Karpas-422 (cell line): ENCODE measurements around the gene DCHS1. TPM values are rescaled to one million over a fixed set of nuclear protein-coding genes. Genes with fewer than 3 reads are reported as not detected.

Experiments used
- DNase-seq: peaks from one replicate; pipeline ENCODE4 v3.0.0-alpha.2; 2015
- H2AFZ ChIP-seq: fragments of 200-600 bp; sonication (generic); 2 replicates; pipeline ENCODE4 v1.6.1; 2014; ENCODE audit warnings: antibody characterized with exemption, low read length, mixed read lengths
- H3K27ac ChIP-seq: fragments of 200-600 bp; sonication (generic); 2 replicates; pipeline ENCODE4 v1.5.1; 2014; ENCODE audit warnings: mild to moderate bottlenecking, low read length, moderate library complexity
- H3K27me3 ChIP-seq: fragments of 200-600 bp; sonication (generic); 2 replicates; pipeline ENCODE4 v1.6.1; 2014; ENCODE audit warnings: low read length, mixed read lengths
- H3K36me3 ChIP-seq: fragments of 200-600 bp; sonication (generic); 2 replicates; pipeline ENCODE4 v1.6.1; 2014; ENCODE audit warnings: low read length, mixed read lengths; ENCODE audit not compliant: insufficient read depth
- H3K4me1 ChIP-seq: fragments of 200-600 bp; sonication (generic); 2 replicates; pipeline ENCODE4 v1.6.1; 2014; ENCODE audit warnings: mild to moderate bottlenecking, low read length, mixed read lengths
- H3K4me2 ChIP-seq: fragments of 200-600 bp; sonication (generic); 2 replicates; pipeline ENCODE4 v1.6.1; 2014; ENCODE audit warnings: low read length, low read depth, mild to moderate bottlenecking; ENCODE audit not compliant: poor library complexity, severe bottlenecking
- H3K4me3 ChIP-seq: fragments of 200-600 bp; sonication (generic); 2 replicates; pipeline ENCODE4 v1.5.1; 2014; ENCODE audit warnings: mild to moderate bottlenecking, antibody characterized with exemption, low read length, mixed read lengths
- H3K79me2 ChIP-seq: fragments of 200-600 bp; sonication (generic); 2 replicates; pipeline ENCODE4 v1.6.1; 2014; ENCODE audit warnings: mild to moderate bottlenecking, low read length, mixed read lengths
- H3K9ac ChIP-seq: fragments of 200-600 bp; sonication (generic); 2 replicates; pipeline ENCODE4 v1.6.0; 2014; ENCODE audit warnings: low read length
- H3K9me2 ChIP-seq: fragments of 200-600 bp; sonication (generic), shearing (Covaris generic); replicated peaks from 2 replicates; pipeline ENCODE4 v1.6.0; 2014; ENCODE audit warnings: mild to moderate bottlenecking, low read length, moderate library complexity; ENCODE audit not compliant: insufficient read depth
- H3K9me3 ChIP-seq: fragments of 300-700, 200-600 bp; sonication (generic); 2 replicates; pipeline ENCODE4 v1.6.1; 2014; ENCODE audit warnings: low read length, mixed read lengths
- H4K20me1 ChIP-seq: fragments of 200-600 bp; sonication (generic); 2 replicates; pipeline ENCODE4 v1.6.1; 2014; ENCODE audit warnings: mild to moderate bottlenecking, antibody characterized with exemption, low read length, low read depth; ENCODE audit not compliant: insufficient read depth
- total RNA-seq: library from RNA; depleted of rRNA; stranded (reverse); fragments of >200 nt; shearing (Covaris generic); gene quantifications from 2 replicates; pipeline ENCODE4 v1.2.3, GENCODE V29; 2014; ENCODE audit warnings: low replicate concordance

Gene DCHS1
- total RNA-seq, 1 experiment from 2014 or later = 0.04 TPM

DNA sequence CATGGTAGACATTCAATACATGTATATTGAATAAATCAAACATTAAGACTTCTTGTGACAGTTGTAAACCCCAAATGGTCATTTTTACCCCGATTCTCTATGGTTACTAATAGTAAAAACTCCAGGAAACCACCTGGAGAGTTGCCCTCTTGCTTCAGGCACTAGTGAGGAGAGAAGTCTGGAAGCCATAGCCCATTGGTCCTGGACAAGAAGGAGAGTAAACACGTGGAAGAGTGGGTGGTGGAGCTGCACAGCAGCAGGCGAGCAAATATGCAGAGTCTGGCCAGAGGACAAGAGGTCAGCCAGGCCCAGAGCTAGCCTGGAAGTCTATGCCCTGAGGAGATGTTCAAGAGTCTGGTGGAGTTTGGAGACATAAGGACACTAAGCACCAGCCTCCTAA, 17.7 kb downstream of the DCHS1 start:
- no peak for DNase-seq
- Histone ChIP-seq H3K27ac (no peak overlapping the region), H3K79me2 (no peaks in the 10 kb centered on the region), H3K4me2 (no peak overlapping the region), H4K20me1 (no peaks in the 10 kb centered on the region), H3K9me2 (no peaks in the 10 kb centered on the region), H3K4me3 (no peak overlapping the region), H3K4me1 (no peaks in the 10 kb centered on the region), H3K36me3 (no peaks in the 10 kb centered on the region), H3K27me3 (no peaks in the 10 kb centered on the region), H2AFZ (no peak overlapping the region), H3K9me3 (no peaks in the 10 kb centered on the region), H3K9ac (no peak overlapping the region)

DNA sequence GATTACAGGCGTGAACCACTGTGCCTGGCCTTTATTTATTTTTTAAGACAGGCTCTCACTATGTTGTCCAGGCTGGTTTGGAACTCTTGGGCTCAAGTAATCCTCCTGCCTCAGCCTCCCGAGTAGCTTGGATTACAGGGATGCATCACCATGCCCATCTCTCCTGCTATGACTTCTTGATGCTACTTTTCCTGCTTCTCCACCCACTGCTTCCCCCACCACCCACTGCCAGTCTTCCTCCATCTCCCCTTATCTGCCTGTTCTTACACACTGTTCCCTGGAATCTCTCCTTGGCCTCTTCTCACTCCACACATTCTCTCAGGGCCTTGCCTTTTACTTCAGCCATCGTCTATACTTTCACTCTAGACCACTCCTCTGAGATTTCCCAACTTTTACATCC, 19.1 kb downstream of the DCHS1 start:
- Histone ChIP-seq H3K9me2 (no peaks in the 10 kb centered on the region), H3K36me3 (no peaks in the 10 kb centered on the region), H4K20me1 (no peaks in the 10 kb centered on the region), H3K4me3 (no peak overlapping the region), H3K4me1 (no peaks in the 10 kb centered on the region), H3K27me3 (no peaks in the 10 kb centered on the region), H3K9ac (no peak overlapping the region), H3K27ac (no peak overlapping the region), H2AFZ (no peak overlapping the region), H3K9me3 (no peaks in the 10 kb centered on the region), H3K79me2 (no peaks in the 10 kb centered on the region), H3K4me2 (no peak overlapping the region)
- no peak for DNase-seq

DNA sequence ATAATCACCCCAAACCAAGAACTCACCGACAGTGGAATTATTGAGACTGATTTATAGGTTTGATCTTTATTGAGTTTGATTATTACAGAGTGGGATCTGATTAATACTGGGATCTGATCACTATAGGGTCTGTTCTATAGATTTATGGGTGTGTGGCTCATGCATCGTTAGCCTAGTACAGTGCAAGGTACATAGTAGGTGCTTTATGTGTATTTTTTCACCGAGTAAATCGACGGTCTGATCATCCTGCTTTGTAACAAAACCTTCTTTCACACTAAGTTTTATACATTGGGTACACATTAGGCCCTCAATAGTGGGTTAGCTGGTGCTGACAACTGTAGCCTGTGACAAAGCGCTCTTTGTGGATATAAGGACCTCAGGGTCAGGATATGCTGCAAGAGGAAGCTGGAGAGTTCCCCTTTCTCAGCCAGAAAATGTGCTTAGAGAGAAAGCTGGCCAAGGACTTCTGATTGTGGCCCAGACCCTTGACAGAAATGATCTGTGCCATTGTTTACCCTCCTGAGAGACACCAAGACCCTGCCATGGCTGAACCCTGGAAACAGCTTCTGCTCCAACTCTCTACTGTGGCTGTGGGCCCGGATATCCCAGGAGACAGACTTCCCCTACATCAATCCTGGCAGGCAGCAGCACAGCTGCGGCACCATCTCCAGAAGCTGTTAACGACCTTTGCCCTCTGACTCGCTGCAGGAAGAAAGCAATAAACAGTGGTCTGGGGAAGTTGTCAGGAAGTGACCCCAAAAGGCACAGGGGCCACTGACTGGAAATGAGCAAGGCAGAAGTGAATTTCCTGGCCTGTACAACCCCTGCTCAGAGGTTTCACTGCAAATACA, 20.3 kb downstream of the DCHS1 start:
- no peaks in the 10 kb centered on the region for H3K79me2 ChIP-seq
- no peak overlapping the region for H3K9ac ChIP-seq
- H3K36me3 ChIP-seq = no peaks in the 10 kb centered on the region
- H3K27ac ChIP-seq = no peak overlapping the region
- H3K4me2 ChIP-seq = no peak overlapping the region
- H4K20me1 ChIP-seq = no peaks in the 10 kb centered on the region
- no peak overlapping the region for H2AFZ ChIP-seq
- no peak for DNase-seq
- H3K4me3 ChIP-seq = no peak overlapping the region
- H3K4me1 ChIP-seq = no peaks in the 10 kb centered on the region
- no peaks in the 10 kb centered on the region for H3K27me3 ChIP-seq
- no peaks in the 10 kb centered on the region for H3K9me2 ChIP-seq
- no peaks in the 10 kb centered on the region for H3K9me3 ChIP-seq

DNA sequence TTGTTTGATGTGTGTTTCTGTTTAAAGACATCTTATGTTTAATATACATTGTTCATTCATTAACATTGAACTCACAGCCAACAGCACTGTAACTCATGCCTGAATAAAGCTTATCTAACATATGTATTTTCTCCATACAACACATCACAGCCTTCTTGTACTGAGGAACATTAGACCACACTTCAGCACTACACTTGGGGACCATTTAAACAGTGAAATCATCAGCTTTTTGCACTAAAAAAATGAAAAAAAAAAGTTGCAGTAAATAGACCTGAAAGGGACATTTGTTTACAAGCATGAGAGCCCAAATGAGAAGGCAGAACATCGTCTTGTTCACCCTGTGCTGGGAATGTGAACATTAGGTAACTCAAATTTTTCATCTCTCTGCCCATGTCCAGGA, 21.1 kb downstream of the DCHS1 start:
- no peaks in the 10 kb centered on the region for H3K9me3 ChIP-seq
- H3K27me3 ChIP-seq = no peaks in the 10 kb centered on the region
- no peaks in the 10 kb centered on the region for H3K9me2 ChIP-seq
- no peak overlapping the region for H3K4me3 ChIP-seq
- no peaks in the 10 kb centered on the region for H3K79me2 ChIP-seq
- no peak overlapping the region for H3K27ac ChIP-seq
- no peak overlapping the region for H2AFZ ChIP-seq
- H3K9ac ChIP-seq = no peak overlapping the region
- H4K20me1 ChIP-seq = no peaks in the 10 kb centered on the region
- H3K4me2 ChIP-seq = no peak overlapping the region
- H3K4me1 ChIP-seq = no peaks in the 10 kb centered on the region
- no peaks in the 10 kb centered on the region for H3K36me3 ChIP-seq
- DNase-seq = no peak

DNA sequence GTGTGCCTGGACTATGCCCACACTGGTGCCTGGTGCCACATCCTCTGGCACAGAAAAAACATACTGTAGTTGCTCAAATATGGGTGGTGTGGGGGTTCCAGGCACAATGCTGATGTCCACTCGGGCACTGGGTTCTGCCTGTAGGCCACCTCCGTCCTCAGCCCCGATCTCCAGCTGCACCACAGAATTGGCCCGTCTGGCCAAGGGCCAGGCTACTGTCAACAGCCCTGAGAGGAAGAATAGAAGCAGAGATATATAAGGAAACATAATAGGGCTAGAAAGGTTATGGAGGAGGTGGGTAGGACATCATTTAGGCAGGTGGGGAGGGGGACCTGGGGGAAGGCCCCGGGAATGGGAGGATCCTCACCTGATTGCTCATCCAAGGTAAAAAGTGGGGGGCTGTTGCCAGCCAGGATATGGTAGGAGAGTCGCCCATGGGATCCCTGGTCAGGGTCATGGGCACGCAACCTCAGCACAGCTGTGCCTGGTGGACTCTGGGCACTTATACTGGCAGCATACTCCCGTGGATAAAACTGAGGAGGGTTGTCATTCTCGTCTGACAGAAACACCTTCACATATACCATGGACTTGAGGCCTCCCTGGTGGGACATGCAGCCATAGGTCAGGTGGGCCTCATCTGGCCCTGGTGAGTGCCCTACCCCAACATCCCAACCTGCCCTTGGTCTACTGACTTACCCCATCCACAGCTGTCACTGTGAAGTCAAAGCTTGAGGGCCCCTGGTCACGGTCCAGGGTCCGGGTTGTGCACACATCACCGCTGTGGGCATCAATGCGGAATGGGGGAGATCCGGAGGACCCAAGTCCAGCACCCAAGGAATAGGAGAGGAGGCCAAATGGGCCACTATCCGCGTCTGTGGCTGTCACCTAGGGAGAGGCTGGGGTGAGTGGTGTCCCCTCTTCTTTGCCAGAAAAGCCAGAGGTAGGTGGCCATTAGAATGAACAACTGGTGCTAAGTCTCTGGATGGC, 21.9 kb downstream of the DCHS1 start:
- no peaks in the 10 kb centered on the region for H3K79me2 ChIP-seq
- H4K20me1 ChIP-seq = no peaks in the 10 kb centered on the region
- H3K4me3 ChIP-seq = no peak overlapping the region
- no peaks in the 10 kb centered on the region for H3K9me3 ChIP-seq
- H3K4me2 ChIP-seq = no peak overlapping the region
- DNase-seq = no peak
- no peaks in the 10 kb centered on the region for H3K9me2 ChIP-seq
- no peak overlapping the region for H3K27ac ChIP-seq
- no peaks in the 10 kb centered on the region for H3K36me3 ChIP-seq
- no peaks in the 10 kb centered on the region for H3K4me1 ChIP-seq
- H3K9ac ChIP-seq = no peak overlapping the region
- no peaks in the 10 kb centered on the region for H3K27me3 ChIP-seq
- H2AFZ ChIP-seq = no peak overlapping the region

DNA sequence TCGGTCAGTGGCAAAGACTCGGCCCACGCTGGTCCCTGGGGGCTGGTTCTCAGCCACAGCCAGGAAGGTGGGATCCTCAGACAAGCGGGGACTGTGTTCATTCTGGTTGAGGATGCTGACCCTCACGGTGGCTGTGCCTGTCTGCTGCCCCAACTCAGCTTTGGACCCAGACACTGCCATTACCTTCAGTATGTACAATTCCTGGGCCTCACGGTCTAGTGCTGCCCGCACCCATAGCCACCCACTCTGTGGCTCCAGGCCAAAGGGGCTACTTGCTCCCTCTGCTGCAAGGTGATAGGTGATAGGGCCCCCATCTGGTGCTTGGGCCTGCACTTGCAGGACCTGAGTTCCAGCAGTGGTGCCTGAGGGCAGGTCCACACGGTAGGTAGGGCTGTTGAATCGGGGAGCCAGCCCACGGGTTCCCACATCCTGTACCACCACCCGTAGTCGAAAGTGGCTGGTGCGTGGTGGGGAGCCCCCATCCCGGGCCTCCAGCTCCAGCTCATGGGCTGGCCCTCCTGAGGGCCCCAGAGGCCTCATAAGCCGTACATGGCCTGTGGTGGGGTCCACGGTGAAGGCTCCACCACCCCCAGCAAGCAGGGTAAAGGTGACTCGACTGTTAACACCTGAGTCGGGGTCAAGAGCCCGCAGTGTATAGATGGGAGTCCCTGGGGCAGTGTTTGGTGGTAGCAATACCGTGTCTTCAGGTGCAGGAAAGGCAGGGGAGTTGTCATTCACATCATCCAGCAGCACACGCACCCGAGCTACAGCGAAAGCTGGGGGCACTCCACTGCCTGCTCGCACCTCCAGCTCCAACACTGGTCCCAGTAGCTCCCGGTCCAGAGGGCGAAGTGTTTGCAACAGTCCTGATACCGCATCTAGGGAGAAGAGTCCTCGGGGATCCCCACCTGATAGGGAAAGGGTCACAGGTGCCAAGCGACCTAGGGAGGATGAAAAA, 23.2 kb downstream of the DCHS1 start:
- no peaks in the 10 kb centered on the region for H3K36me3 ChIP-seq

DNA sequence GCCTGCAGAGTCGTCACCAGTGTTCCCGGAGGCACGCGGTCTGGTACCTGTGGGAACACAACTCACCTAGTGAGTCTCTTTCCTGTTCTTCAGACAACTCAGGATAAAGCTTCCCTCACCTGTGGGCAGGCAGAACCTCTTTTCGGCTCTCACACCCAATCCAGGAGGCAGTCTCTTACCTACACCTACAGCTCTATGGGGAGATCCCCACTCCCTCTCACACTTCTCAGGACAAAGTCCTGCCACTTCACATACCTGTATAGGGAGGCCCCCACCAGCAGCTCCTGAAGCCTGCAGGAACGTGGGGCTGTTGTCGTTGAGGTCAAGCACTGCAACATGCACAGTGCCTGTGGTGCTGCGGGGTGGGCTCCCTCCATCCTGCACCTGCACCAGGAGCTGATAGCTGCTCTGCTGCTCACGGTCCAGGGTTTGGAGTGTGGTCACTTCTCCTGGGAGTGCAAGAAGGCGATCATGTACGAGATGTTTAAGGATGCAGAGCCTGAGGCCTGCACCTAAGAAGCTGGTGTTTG, 24.2 kb downstream of the DCHS1 start:
- DNase-seq = no peak
- H3K9me3 ChIP-seq = no peaks in the 10 kb centered on the region
- H3K9me2 ChIP-seq = no peaks in the 10 kb centered on the region

More for the DNA sequence above, 23.2 kb downstream of the DCHS1 start:
- Histone ChIP-seq H3K27ac (no peak overlapping the region), H3K9ac (no peak overlapping the region), H3K9me2 (no peaks in the 10 kb centered on the region), H3K4me2 (no peak overlapping the region), H4K20me1 (no peaks in the 10 kb centered on the region), H2AFZ (no peak overlapping the region), H3K4me1 (peaks cover 4% of the 10 kb centered on the region; the same call in 1 of the 2 replicates), H3K9me3 (no peaks in the 10 kb centered on the region), H3K79me2 (no peaks in the 10 kb centered on the region), H3K27me3 (no peaks in the 10 kb centered on the region), H3K4me3 (no peak overlapping the region)
- no peak for DNase-seq

More for the DNA sequence above, 24.2 kb downstream of the DCHS1 start:
- H3K9ac ChIP-seq = no peak overlapping the region
- H3K4me2 ChIP-seq = no peak overlapping the region
- H2AFZ ChIP-seq = no peak overlapping the region
- H3K27ac ChIP-seq = no peak overlapping the region
- no peaks in the 10 kb centered on the region for H4K20me1 ChIP-seq
- H3K4me1 ChIP-seq = peaks cover 4% of the 10 kb centered on the region; the same call in 1 of the 2 replicates
- H3K36me3 ChIP-seq = no peaks in the 10 kb centered on the region
- no peaks in the 10 kb centered on the region for H3K79me2 ChIP-seq
- no peaks in the 10 kb centered on the region for H3K27me3 ChIP-seq
- no peak overlapping the region for H3K4me3 ChIP-seq
